ENCODE results near the gene SPRY2. TPM values are rescaled to one million over a fixed set of nuclear protein-coding genes. Genes with fewer than 3 reads are reported as not detected.

SPRY2 gene
- total RNA-seq, 4 donors from 2014 or later: 44.3 to 46.1 (median 44.7) TPM

DNA sequence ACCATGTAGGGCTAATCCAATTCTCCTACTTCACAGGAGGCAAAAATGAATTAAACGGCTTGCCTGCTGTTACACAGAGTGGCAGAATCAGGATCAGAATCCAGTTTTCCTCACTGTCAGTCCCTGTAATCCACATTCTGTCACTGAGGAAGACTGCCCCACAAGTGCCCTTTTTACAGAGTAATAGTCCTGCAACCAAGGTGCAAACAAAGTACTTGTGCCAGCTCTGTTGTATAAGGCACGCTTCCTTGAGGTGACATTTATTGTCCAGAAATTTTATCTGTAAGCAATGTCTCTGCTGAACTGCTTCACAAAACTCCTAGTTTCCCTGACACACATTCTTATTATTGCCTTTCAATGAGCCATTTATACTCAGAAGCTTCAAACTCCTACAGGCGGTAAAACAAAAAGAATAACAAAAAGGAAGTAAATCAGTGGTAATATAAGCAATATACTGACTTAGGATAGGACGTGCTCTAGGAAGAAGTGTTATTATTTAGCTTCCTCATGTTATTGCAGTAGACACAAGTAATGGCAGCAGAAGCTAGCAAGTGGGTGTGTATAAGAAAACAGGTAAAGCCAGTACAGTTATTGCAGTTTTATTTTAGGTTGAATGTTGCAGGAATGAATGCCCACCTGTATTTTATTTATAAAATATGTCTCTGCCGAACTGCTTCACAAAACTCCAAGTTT is 28.8 kb downstream of the SPRY2 start:
- no peak for DNase-seq (ENCODE audit: extremely low spot score)
- H3K27me3 ChIP-seq: no peaks in the 10 kb centered on the region
- no peak overlapping the region for H3K4me3 ChIP-seq
- no peaks in the 10 kb centered on the region for H3K36me3 ChIP-seq
- H3K27ac ChIP-seq (replicated peaks in 1 of 4): no peak overlapping the region
- peaks cover 0 to 7% (median 3%) of the 10 kb centered on the region in 4 donors for H3K4me1 ChIP-seq
- intact Hi-C loops (cut with DNase I): no loop called here
- TF ChIP-seq POLR2AphosphoS5 (IDR thresholded peaks at IDR 0.05): no peak
- TF ChIP-seq, protein P1, sequence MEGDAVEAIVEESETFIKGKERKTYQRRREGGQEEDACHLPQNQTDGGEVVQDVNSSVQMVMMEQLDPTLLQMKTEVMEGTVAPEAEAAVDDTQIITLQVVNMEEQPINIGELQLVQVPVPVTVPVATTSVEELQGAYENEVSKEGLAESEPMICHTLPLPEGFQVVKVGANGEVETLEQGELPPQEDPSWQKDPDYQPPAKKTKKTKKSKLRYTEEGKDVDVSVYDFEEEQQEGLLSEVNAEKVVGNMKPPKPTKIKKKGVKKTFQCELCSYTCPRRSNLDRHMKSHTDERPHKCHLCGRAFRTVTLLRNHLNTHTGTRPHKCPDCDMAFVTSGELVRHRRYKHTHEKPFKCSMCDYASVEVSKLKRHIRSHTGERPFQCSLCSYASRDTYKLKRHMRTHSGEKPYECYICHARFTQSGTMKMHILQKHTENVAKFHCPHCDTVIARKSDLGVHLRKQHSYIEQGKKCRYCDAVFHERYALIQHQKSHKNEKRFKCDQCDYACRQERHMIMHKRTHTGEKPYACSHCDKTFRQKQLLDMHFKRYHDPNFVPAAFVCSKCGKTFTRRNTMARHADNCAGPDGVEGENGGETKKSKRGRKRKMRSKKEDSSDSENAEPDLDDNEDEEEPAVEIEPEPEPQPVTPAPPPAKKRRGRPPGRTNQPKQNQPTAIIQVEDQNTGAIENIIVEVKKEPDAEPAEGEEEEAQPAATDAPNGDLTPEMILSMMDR (IDR thresholded peaks at IDR 0.05): no peak
- TF ChIP-seq EP300 (IDR thresholded peaks at IDR 0.05): no peak
- no peak for TF ChIP-seq POLR2A (IDR thresholded peaks at IDR 0.05; ENCODE audit: low read depth)
- H3K9me3 ChIP-seq: no peaks in the 10 kb centered on the region
- 80% methylated on average over 5 of the region's 5 CpGs for WGBS

DNA sequence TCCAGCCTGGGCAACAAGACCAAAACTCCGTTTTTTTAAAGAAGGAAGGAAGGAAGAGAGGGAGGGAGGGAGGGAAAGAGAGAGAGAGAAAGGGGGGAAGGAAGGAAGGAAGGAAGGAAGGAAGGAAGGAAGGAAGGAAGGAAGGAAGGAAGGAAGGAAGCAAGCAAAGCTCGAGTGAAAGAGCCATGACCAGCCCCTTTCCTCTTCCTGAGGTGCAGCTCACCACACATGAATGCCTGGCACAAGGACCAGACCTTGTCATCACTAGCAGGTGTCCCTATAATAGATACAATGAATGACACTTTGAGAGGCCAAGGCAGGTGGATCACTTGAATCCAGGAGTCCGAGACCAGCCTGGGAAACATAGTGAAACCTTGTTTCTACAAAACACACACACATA is 31.0 kb downstream of the SPRY2 start:
- no peak overlapping the region for H3K4me3 ChIP-seq
- TF ChIP-seq POLR2A (IDR thresholded peaks at IDR 0.05; ENCODE audit: low read depth): no peak
- no peak for TF ChIP-seq EP300 (IDR thresholded peaks at IDR 0.05)
- TF ChIP-seq, protein P1 (IDR thresholded peaks at IDR 0.05): no peak
- TF ChIP-seq POLR2AphosphoS5 (IDR thresholded peaks at IDR 0.05): no peak
- H3K9me3 ChIP-seq: no peaks in the 10 kb centered on the region
- no peaks in the 10 kb centered on the region for H3K27me3 ChIP-seq
- DNase-seq (ENCODE audit: extremely low spot score): no peak
- no peak overlapping the region for H3K27ac ChIP-seq (replicated peaks in 1 of 4)
- intact Hi-C loops (cut with DNase I): no loop called here
- peaks cover 6 to 17% (median 11%) of the 10 kb centered on the region in 4 donors for H3K4me1 ChIP-seq
- no peaks in the 10 kb centered on the region for H3K36me3 ChIP-seq
- 82% methylated on average over 3 of the region's 3 CpGs for WGBS

DNA sequence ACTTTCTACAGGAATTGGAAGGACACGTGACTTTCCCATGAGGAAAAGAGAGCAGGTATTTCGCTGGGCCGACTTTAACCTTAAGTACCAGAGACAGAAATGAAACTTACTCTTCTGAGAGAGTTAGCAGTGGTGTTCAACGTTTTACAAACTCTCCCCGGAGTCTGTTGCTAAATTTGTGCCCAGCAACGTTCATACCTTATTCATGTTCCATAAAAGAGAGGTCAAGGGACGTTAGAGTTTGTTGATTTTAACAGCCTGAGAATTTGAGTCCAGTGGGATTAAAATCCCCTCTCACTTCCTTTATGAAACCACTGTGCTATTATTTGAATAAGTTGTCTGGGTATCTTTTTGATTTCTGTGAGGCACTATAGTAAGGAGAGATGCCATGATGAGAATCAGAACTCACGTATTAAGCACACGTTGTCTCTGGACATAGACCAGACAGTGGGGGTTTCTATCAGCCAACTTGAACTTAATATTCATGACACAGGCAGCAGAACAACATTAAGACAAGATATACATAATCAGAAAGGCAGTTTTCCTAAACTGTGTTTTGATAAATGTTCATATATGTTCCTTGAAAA is 33.4 kb downstream of the SPRY2 start:
- Histone ChIP-seq H3K4me3 (peak overlapping the region in 1 of 4 donors; percentile 21), H3K27ac (replicated peaks in 1 of 4) (peak overlapping the region in 2 of 4 donors; percentile 0 to 26), H3K36me3 (no peaks in the 10 kb centered on the region), H3K4me1 (peaks cover 6 to 17% (median 11%) of the 10 kb centered on the region in 4 donors), H3K27me3 (no peaks in the 10 kb centered on the region), H3K9me3 (no peaks in the 10 kb centered on the region)
- TF ChIP-seq EP300 (IDR thresholded peaks at IDR 0.05) (no peak), POLR2A (IDR thresholded peaks at IDR 0.05; ENCODE audit: low read depth) (no peak), POLR2AphosphoS5 (IDR thresholded peaks at IDR 0.05) (no peak)
- TF ChIP-seq, protein P1 (IDR thresholded peaks at IDR 0.05): no peak
- intact Hi-C loops (cut with DNase I): no loop called here
- 29% methylated on average over 9 of the region's 9 CpGs for WGBS
- no peak for DNase-seq (ENCODE audit: extremely low spot score)

DNA sequence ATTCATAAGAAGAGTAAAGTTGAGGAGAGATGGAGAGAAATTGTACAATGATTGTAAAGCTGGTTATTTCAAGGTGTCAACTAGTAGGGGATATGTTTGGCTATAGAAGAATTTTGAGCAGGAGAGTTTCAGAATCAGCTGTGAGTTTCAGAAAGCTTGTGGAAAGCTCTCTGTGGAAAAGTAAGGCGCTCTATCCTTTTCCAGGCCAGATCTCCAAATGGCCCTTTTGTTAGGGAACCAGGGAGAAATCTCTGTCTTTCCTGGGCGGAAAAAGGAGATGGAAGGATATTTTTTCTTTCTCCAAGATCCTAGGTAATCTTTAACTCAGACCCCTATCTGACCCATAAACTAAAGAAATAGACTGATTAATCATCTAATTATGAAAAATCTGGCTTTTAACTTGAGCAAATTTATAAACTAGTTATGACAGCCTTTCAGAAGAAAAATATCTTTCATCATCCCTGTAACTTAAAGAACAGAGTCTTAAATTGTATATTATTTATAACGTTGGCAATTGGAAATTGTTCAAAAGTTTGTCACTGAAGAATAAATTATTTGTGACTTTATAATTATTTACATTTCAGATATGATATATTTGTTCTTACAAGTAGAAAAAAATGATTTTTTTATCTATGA is 34.5 kb downstream of the SPRY2 start:
- Histone ChIP-seq H3K36me3 (no peaks in the 10 kb centered on the region), H3K27me3 (no peaks in the 10 kb centered on the region), H3K4me1 (peaks cover 6 to 17% (median 11%) of the 10 kb centered on the region in 4 donors), H3K4me3 (no peak overlapping the region), H3K9me3 (no peaks in the 10 kb centered on the region), H3K27ac (replicated peaks in 1 of 4) (peak overlapping the region in 2 of 4 donors; percentile 19 to 26)
- intact Hi-C loops (cut with DNase I): no loop called here
- 62% methylated on average over 3 of the region's 3 CpGs for WGBS
- DNase-seq (ENCODE audit: extremely low spot score): no peak
- TF ChIP-seq, protein P1 (IDR thresholded peaks at IDR 0.05): no peak
- TF ChIP-seq POLR2AphosphoS5 (IDR thresholded peaks at IDR 0.05): no peak
- no peak for TF ChIP-seq POLR2A (IDR thresholded peaks at IDR 0.05; ENCODE audit: low read depth)
- no peak for TF ChIP-seq EP300 (IDR thresholded peaks at IDR 0.05)
